OCI-LY7 (cell line): ENCODE results near the gene OPRL1.

Experiments used
- CTCF ChIP-seq: fragments of 200-600 bp; sonication (generic); conservative IDR thresholded peaks from 2 replicates; pipeline ENCODE4 v1.5.1; 2014; ENCODE audit warnings: mild to moderate bottlenecking, antibody characterized with exemption, low read length, moderate library complexity, mixed read lengths
- EZH2phosphoT487 ChIP-seq: fragments of 200-600 bp; sonication (generic); IDR thresholded peaks from 2 replicates; pipeline ENCODE4 v1.6.1; 2018; ENCODE audit warnings: low read depth, borderline replicate concordance, mild to moderate bottlenecking, mixed run types, antibody characterized with exemption, low read length, moderate library complexity, mixed read lengths

DNA sequence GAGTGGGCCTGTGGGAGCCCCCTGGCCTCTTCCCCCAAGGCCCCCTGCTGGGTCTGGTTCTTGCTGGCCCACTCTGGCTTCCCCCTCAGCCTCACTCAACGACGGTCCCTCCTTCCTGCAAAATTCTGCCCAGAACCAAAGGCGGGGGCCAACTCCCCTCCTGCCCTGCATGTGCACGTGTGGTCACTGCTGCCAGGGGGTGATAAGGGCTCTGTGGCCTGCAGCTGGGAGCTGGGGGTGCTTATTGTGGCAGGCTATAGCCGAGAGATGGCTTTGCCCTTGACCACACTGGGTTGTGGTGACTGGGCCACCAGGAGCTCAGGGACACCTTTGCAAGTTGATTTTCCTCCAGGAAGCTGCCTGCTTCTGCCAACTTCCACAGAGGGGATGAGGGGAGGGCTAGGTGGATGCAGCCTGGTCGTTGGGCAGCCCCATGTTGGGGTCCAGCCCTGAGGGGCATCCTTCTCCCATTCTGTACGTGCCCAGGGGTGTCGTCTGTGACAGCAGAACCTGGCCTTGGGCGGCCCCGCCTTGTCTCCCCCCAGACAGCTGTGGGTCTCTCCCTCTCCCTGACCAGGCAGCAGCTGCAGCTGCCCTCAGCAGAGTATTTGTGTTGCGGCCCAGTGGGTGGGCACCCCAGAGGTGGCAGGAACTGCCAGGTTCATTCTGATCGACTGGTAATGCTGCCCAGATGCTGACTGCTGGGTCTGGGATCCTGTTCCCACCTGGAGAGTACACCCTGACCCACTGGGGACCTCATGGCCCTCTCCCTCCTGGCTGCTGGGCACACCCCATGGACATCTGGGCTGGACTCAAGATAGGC is 11.3 kb upstream of the OPRL1 start:
- TF ChIP-seq CTCF (no peak), EZH2phosphoT487 (no peak)
